DND-41 (cell line): Measurements from ENCODE around the gene LCT.

ENCODE experiments used
- CTCF ChIP-seq: IDR thresholded peaks from 2 replicates; pipeline ENCODE4 v1.5.1; 2012; ENCODE audit warnings: borderline replicate concordance, low read length, moderate library complexity, mild to moderate bottlenecking; ENCODE audit not compliant: poor library complexity, severe bottlenecking; ENCODE audit errors: extremely low read depth
- EZH2 ChIP-seq: IDR thresholded peaks from 3 replicates; pipeline ENCODE4 v1.6.1; 2012; ENCODE audit warnings: borderline replicate concordance, low read depth, mild to moderate bottlenecking, moderate library complexity, low read length, inconsistent platforms; ENCODE audit not compliant: severe bottlenecking

DNA sequence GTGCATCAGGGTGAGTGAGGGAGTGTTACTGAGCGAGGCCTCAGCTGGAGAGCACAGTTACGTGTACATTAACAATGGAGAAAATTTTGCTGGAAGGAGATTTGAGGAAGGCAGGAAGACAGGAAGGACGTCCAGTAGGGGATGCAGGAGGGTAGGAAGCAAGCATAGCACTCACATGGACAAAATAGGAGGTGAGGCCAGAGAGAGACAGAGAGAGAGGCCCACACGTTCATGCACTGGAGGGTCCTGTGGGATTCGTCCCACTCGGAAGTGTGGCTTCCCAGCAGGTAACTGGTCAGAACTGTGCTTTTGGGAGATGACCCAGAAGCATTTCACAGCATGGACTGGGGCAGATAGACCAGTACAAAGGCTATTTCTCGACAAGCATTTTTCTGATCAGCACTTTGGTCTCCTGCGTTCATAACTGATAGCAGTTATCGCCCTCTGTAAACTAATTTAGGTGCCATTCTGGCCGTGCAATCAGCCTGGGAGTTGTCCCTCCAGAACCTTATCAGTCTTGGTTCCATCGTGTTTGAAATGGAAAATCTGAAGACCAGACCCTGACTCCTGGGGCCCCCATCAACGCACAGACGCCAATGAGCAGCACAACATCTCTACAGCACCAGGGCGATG lies 5.7 kb downstream of the LCT start:
- TF ChIP-seq CTCF = no peak
- TF ChIP-seq EZH2 = no peak
